DOHH2 (cell line): ENCODE measurements around the gene SNRNP48.

Experiments used
- H3F3A ChIP-seq: fragments of 200-600 bp; sonication (generic), shearing (Covaris generic); 2 replicates; pipeline ENCODE4 v1.6.0; 2016; ENCODE audit warnings: antibody characterized with exemption, mild to moderate bottlenecking; ENCODE audit not compliant: control insufficient read depth, insufficient read depth
- H3K27ac ChIP-seq: fragments of 200-600 bp; sonication (generic); 2 replicates; pipeline ENCODE4 v1.5.1; 2014; ENCODE audit warnings: low read depth, mild to moderate bottlenecking, low read length, moderate library complexity
- H3K27me3 ChIP-seq: fragments of 200-600 bp; sonication (generic); 2 replicates; pipeline ENCODE4 v1.6.1; 2014; ENCODE audit warnings: mild to moderate bottlenecking, low read length, mixed read lengths; ENCODE audit not compliant: control insufficient read depth
- H3K36me3 ChIP-seq: fragments of 200-600 bp; sonication (generic); 2 replicates; pipeline ENCODE4 v1.6.1; 2014; ENCODE audit warnings: mild to moderate bottlenecking, low read length, moderate library complexity, mixed read lengths; ENCODE audit not compliant: control insufficient read depth
- H3K4me1 ChIP-seq: fragments of 200-600 bp; sonication (generic); 2 replicates; pipeline ENCODE4 v1.6.1; 2014; ENCODE audit warnings: mild to moderate bottlenecking, low read length, mixed read lengths; ENCODE audit not compliant: control insufficient read depth
- H3K4me2 ChIP-seq: fragments of 200-600 bp; sonication (generic); 2 replicates; pipeline ENCODE4 v1.6.0; 2014; ENCODE audit warnings: mild to moderate bottlenecking, low read length, moderate library complexity
- H3K4me3 ChIP-seq: fragments of 200-600 bp; sonication (generic); 2 replicates; pipeline ENCODE4 v1.5.1; 2014; ENCODE audit warnings: mild to moderate bottlenecking, low read length, mixed read lengths
- H3K79me2 ChIP-seq: fragments of 200-600 bp; sonication (generic); 2 replicates; pipeline ENCODE4 v1.6.1; 2014; ENCODE audit warnings: mild to moderate bottlenecking, low read length, mixed read lengths; ENCODE audit not compliant: control insufficient read depth
- H3K9me2 ChIP-seq: fragments of 200-600 bp; sonication (generic); replicated peaks from 2 replicates; pipeline ENCODE4 v1.6.1; 2014; ENCODE audit warnings: mild to moderate bottlenecking, low read length, mixed read lengths; ENCODE audit not compliant: control insufficient read depth
- H3K9me3 ChIP-seq: fragments of 200-600 bp; sonication (generic); 2 replicates; pipeline ENCODE4 v1.6.1; 2014; ENCODE audit warnings: antibody characterized with exemption, low read length, mixed read lengths; ENCODE audit not compliant: control insufficient read depth, insufficient read depth
- H4K20me1 ChIP-seq: fragments of 200-600 bp; sonication (generic); 2 replicates; pipeline ENCODE4 v1.6.0; 2014; ENCODE audit warnings: low read depth, mild to moderate bottlenecking, antibody characterized with exemption, low read length, moderate library complexity; ENCODE audit not compliant: control insufficient read depth, insufficient read depth
- CTCF ChIP-seq: fragments of 200-600 bp; sonication (generic); IDR thresholded peaks from one replicate; pipeline ENCODE4 v1.5.1; 2014; ENCODE audit warnings: antibody characterized with exemption, mild to moderate bottlenecking, low read depth, low read length; ENCODE audit not compliant: poor library complexity, severe bottlenecking
- EZH2phosphoT487 ChIP-seq: fragments of 200-600 bp; sonication (generic); IDR thresholded peaks from 2 replicates; pipeline ENCODE4 v1.6.1; 2017; ENCODE audit warnings: borderline replicate concordance, mild to moderate bottlenecking, antibody characterized with exemption, low read length, moderate library complexity, mixed read lengths

SNRNP48 gene

GRCh38 chr6:7580927-7581618, 8.9 kb upstream of the SNRNP48 start:
- H3F3A ChIP-seq = no peaks in the 10 kb centered on the region
- peaks cover 42% of the 10 kb centered on the region for H3K27me3 ChIP-seq
- H3K36me3 ChIP-seq = no peaks in the 10 kb centered on the region
- no peaks in the 10 kb centered on the region for H3K9me3 ChIP-seq
- no peaks in the 10 kb centered on the region for H3K9me2 ChIP-seq
- no peak for TF ChIP-seq CTCF
- no peak for TF ChIP-seq EZH2phosphoT487
- H3K4me1 ChIP-seq = peaks cover 3% of the 10 kb centered on the region; the same call in 1 of the 2 replicates
- no peaks in the 10 kb centered on the region for H4K20me1 ChIP-seq
- no peaks in the 10 kb centered on the region for H3K79me2 ChIP-seq
- no peak overlapping the region for H3K27ac ChIP-seq
- H3K4me3 ChIP-seq = no peak overlapping the region
- no peak overlapping the region for H3K4me2 ChIP-seq

GRCh38 chr6:7585287-7585930, 4.6 kb upstream of the SNRNP48 start:
- no peak for TF ChIP-seq CTCF
- H3K4me2 ChIP-seq = no peak overlapping the region
- peaks cover 13% of the 10 kb centered on the region for H3K79me2 ChIP-seq
- no peaks in the 10 kb centered on the region for H3K9me2 ChIP-seq
- no peak overlapping the region for H3K4me3 ChIP-seq
- no peaks in the 10 kb centered on the region for H4K20me1 ChIP-seq
- no peaks in the 10 kb centered on the region for H3F3A ChIP-seq
- H3K27me3 ChIP-seq = peaks cover 18% of the 10 kb centered on the region
- no peak overlapping the region for H3K27ac ChIP-seq
- no peaks in the 10 kb centered on the region; the same call in 1 of the 2 replicates for H3K36me3 ChIP-seq
- H3K4me1 ChIP-seq = peaks cover 8% of the 10 kb centered on the region
- no peaks in the 10 kb centered on the region for H3K9me3 ChIP-seq

GRCh38 chr6:7587631-7588100, 2.3 kb upstream of the SNRNP48 start:
- peaks cover 22% of the 10 kb centered on the region for H3K4me1 ChIP-seq
- H3F3A ChIP-seq = no peaks in the 10 kb centered on the region
- no peaks in the 10 kb centered on the region for H3K9me3 ChIP-seq
- H3K27ac ChIP-seq = no peak overlapping the region
- H3K36me3 ChIP-seq = peaks cover 7% of the 10 kb centered on the region
- H3K4me3 ChIP-seq = no peak overlapping the region
- H3K79me2 ChIP-seq = peaks cover 35% of the 10 kb centered on the region
- peaks cover 2% of the 10 kb centered on the region; the same call in 1 of the 2 replicates for H3K27me3 ChIP-seq
- H3K9me2 ChIP-seq = no peaks in the 10 kb centered on the region
- TF ChIP-seq EZH2phosphoT487 (no peak), CTCF (no peak)
- no peak overlapping the region for H3K4me2 ChIP-seq
- H4K20me1 ChIP-seq = peaks cover 11% of the 10 kb centered on the region
